GM12878 (cell line): ENCODE data around the gene LY9. TPM values are rescaled to one million over a fixed set of nuclear protein-coding genes. Genes with fewer than 3 reads are reported as not detected.

Source experiments
- ATAC-seq: fragments of 200-7000 bp; cut with Tn5 transposase; 3 replicates; pipeline ENCODE4 v1.9.1; 2020; ENCODE audit warnings: mild to moderate bottlenecking, moderate library complexity
- Bru-seq: library from RNA; stranded (reverse); fragments of 400-500 nt; gene quantifications from one replicate; lab custom pipeline; 2021; lab: Mats Ljungman, UMichigan
- BruChase-seq, 2 experiments: library from RNA; stranded (reverse); fragments of 400-500 nt; gene quantifications; one replicate each; lab custom pipeline; 2021; lab: Mats Ljungman, UMichigan
- BruUV-seq: library from RNA; stranded (reverse); fragments of 400-500 nt; replicated peaks from 2 replicates; lab custom pipeline; 2021; lab: Mats Ljungman, UMichigan
- CTCF ChIA-PET: fragments of 300-600 bp; sonication (Branson Sonifier 250); formaldehyde crosslinking; extraction: SDS; loops from one replicate; lab custom pipeline; 2021; ENCODE audit warnings: inconsistent platforms; lab: Yijun Ruan, JAX
- POLR2A ChIA-PET: fragments of 350-600 bp; formaldehyde crosslinking; extraction: SDS; loops from one replicate; lab custom pipeline; 2021; ENCODE audit warnings: inconsistent platforms; lab: Charles Lee
- RAD21 ChIA-PET: fragments of 300-600 bp; sonication (Branson Sonifier 250); formaldehyde crosslinking; loops from one replicate; lab custom pipeline; 2023; ENCODE audit warnings: antibody characterized with exemption; ENCODE audit not compliant: unreplicated experiment; lab: Charles Lee
- SMC1A ChIA-PET: fragments of 300-600 bp; sonication (Branson Sonifier 250); formaldehyde crosslinking; loops from one replicate; lab custom pipeline; 2023; ENCODE audit not compliant: unreplicated experiment, uncharacterized antibody; lab: Charles Lee
- DNase-seq: peaks from one replicate; pipeline ENCODE4 v3.0.0-alpha.2; 2011; ENCODE audit warnings: low read depth, low spot score
- FAIRE-seq: peaks from 3 replicates; lab custom pipeline; 2011; peaks lifted over from hg19 to GRCh38; lab: Jason Lieb, UNC
- H2AFZ ChIP-seq: 2 replicates; pipeline ENCODE4 v1.6.0; 2011; ENCODE audit warnings: low read depth, low read length, control low read depth; ENCODE audit not compliant: control insufficient read depth
- H3K27ac ChIP-seq: 2 replicates; pipeline ENCODE4 v1.5.1; 2011; ENCODE audit warnings: control low read depth; ENCODE audit not compliant: control insufficient read depth, insufficient read depth
- H3K27me3 ChIP-seq, 2 experiments: replicated peaks in 1 of 2; 2 replicates each; pipeline versions ENCODE4 v1.6.0 to v1.6.1; 2011; ENCODE audit warnings: low read length in 1 of 2; ENCODE audit not compliant: control insufficient read depth in 2 of 2, insufficient read depth in 2 of 2
- H3K36me3 ChIP-seq, 2 experiments: 2 replicates each; pipeline ENCODE4 v1.5.1; 2011; ENCODE audit warnings: low read length in 1 of 2; ENCODE audit not compliant: control insufficient read depth in 2 of 2, insufficient read depth in 2 of 2
- H3K4me1 ChIP-seq: 2 replicates; pipeline ENCODE4 v1.6.1; 2011; ENCODE audit warnings: mild to moderate bottlenecking, low read length, moderate library complexity, mixed read lengths; ENCODE audit not compliant: control insufficient read depth, insufficient read depth
- H3K4me2 ChIP-seq: 2 replicates; pipeline ENCODE4 v1.6.0; 2011; ENCODE audit warnings: control low read depth; ENCODE audit not compliant: control insufficient read depth, insufficient read depth
- H3K4me3 ChIP-seq: fragments of 200-600 bp; sonication (generic); 2 replicates; pipeline ENCODE4 v1.5.1; 2016
- H3K79me2 ChIP-seq: 2 replicates; pipeline ENCODE4 v1.6.0; 2011; ENCODE audit warnings: low read length; ENCODE audit not compliant: control insufficient read depth, insufficient read depth
- H3K9ac ChIP-seq: 2 replicates; pipeline ENCODE4 v1.8.0; 2011; ENCODE audit warnings: low read length, control low read depth, mixed read lengths; ENCODE audit not compliant: control insufficient read depth, insufficient read depth
- H3K9me3 ChIP-seq: replicated peaks from 3 replicates; pipeline ENCODE4 v1.5.1; 2011; ENCODE audit warnings: mild to moderate bottlenecking, low read length; ENCODE audit not compliant: control insufficient read depth, insufficient read depth
- H4K20me1 ChIP-seq: 2 replicates; pipeline ENCODE4 v1.6.0; 2011; ENCODE audit not compliant: control insufficient read depth, insufficient read depth
- CHD4 ChIP-seq: fragments of 200-600 bp; sonication (generic); IDR thresholded peaks from 2 replicates; pipeline ENCODE4 v1.6.1; 2016; ENCODE audit warnings: mild to moderate bottlenecking
- IKZF1 ChIP-seq: fragments of 450-650 bp; conservative IDR thresholded peaks from 2 replicates; pipeline ENCODE4 v1.6.1; 2017; ENCODE audit warnings: antibody characterized with exemption, mild to moderate bottlenecking
- NFIC ChIP-seq: IDR thresholded peaks from 2 replicates; pipeline ENCODE4 v1.6.1; 2012; ENCODE audit warnings: low read depth, mild to moderate bottlenecking, inconsistent platforms, low read length, moderate library complexity
- TCF12 ChIP-seq: IDR thresholded peaks from 2 replicates; pipeline ENCODE4 v1.6.1; 2011; ENCODE audit warnings: low read depth, mild to moderate bottlenecking, low read length
- ZNF384 ChIP-seq: IDR thresholded peaks from 2 replicates; pipeline ENCODE4 v1.6.1; 2012; ENCODE audit warnings: low read depth, mild to moderate bottlenecking, low read length, improper control_type of control experiment, borderline replicate concordance
- ZNF592 ChIP-seq: fragments of 450-650 bp; IDR thresholded peaks from 2 replicates; pipeline ENCODE4 v1.6.1; 2017; ENCODE audit warnings: mild to moderate bottlenecking, moderate library complexity
- WGBS: methylation state at CpG from one replicate; pipeline ENCODE4 v1.1.6; 2016; ENCODE audit warnings: low lambda C conversion rate; ENCODE audit not compliant: insufficient replicate concordance, insufficient coverage; ENCODE audit errors: missing lambda C conversion rate; 5-methylcytosine and 5-hydroxymethylcytosine counted together
- in situ Hi-C: fragments of 300-500 bp; cut with MboI; formaldehyde crosslinking; loops from 9 replicates; pipeline ENCODE4 v1.14.3; 2018; ENCODE audit warnings: mixed read lengths
- intact Hi-C: fragments of 100-400 bp; cut with micrococcal nuclease; formaldehyde crosslinking; loops from one replicate; pipeline ENCODE4 v1.14.2; 2022; ENCODE audit not compliant: unreplicated experiment
- long read RNA-seq, 2 experiments: library from polyadenylated mRNA; unstranded; transcript quantifications; one replicate each; pipeline ENCODE4 v2.0.0, GENCODE V29; 2019 to 2020
- polyA minus RNA-seq, 3 experiments: library from RNA; depleted of rRNA, polyadenylated mRNA; stranded (reverse); fragments of >200 nt; gene quantifications; 2 replicates each; pipeline ENCODE4 v1.2.3, GENCODE V29; 2011
- polyA plus RNA-seq, 11 experiments: library from polyadenylated mRNA; depleted of rRNA in 4 of 11; unstranded in 6 of 11; stranded (reverse) in 5 of 11; fragments of >200 nt; fragmentation: Nextera tagmentation in 4 of 11; fragmentation: Illumina TruSeq in 1 of 11; extraction: Ambion mirVana in 4 of 11; extraction: Trizol in 1 of 11; gene quantifications; 1 replicate in 1 of 11; 2 replicates in 10 of 11; pipeline versions ENCODE4 v1.2.1 to v1.2.3, GENCODE V29; 2011 to 2016; ENCODE audit warnings: inconsistent platforms in 2 of 11, missing spikeins in 2 of 11, low read depth in 1 of 11
- total RNA-seq, 4 experiments: library from RNA; depleted of rRNA in 3 of 4; stranded (reverse); fragments of >200 nt in 3 of 4; fragmentation: Illumina TruSeq in 1 of 4; extraction: Trizol in 1 of 4; gene quantifications; 2 replicates each; pipeline versions ENCODE4 v1.2.1 to v1.2.3, GENCODE V29; 2013 to 2021
- TF ChIP-seq, protein P1 (sequence below): IDR thresholded peaks from 2 replicates; pipeline ENCODE4 v1.6.1; 2012; ENCODE audit warnings: low read depth, low read length, improper control_type of control experiment
- TF ChIP-seq, protein P2 (sequence below): fragments of 450-650 bp; IDR thresholded peaks from 2 replicates; pipeline ENCODE4 v1.6.1; 2016; ENCODE audit warnings: mild to moderate bottlenecking, moderate library complexity, borderline replicate concordance

Gene LY9
- 51.7 and 54.8 TPM in 2 replicates for total RNA-seq (2013; cell fraction: nucleolus; rRNA removed)
- total RNA-seq (2014; rRNA removed) (10.7 and 12.5 TPM in 2 replicates), total RNA-seq (2014; rRNA removed; fragmentation: Illumina TruSeq; extraction: Trizol) (6.6 and 8.0 TPM in 2 replicates), total RNA-seq (2021) (8.9 and 11.0 TPM in 2 replicates), polyA plus RNA-seq (2011; rRNA removed) (11.7 and 13.3 TPM in 2 replicates), polyA plus RNA-seq (2014; fragmentation: Illumina TruSeq; extraction: Trizol) (9.8 and 11.7 TPM in 2 replicates), polyA plus RNA-seq (2014; fragmentation: Nextera tagmentation; extraction: Ambion mirVana) (1 to 10 TPM; 2.7 to 2.8 TPM), polyA plus RNA-seq (2014; rRNA removed) (11.4 and 11.6 TPM in 2 replicates), polyA plus RNA-seq (2016; fragmentation: Nextera tagmentation; extraction: Ambion mirVana) (1 to 10 TPM; 7.4 to 9.1 TPM), polyA minus RNA-seq (2011; rRNA and poly(A)+ RNA removed) (13.6 and 16.5 TPM in 2 replicates), Bru-seq, nascent RNA (percentile 85 among the genes with signal in this experiment), BruChase-seq, experiment 1, labeled RNA remaining after a 6-hour chase (percentile 67 among the genes with signal in this experiment), BruChase-seq, experiment 2, labeled RNA remaining after a 2-hour chase (percentile 73 among the genes with signal in this experiment)
- polyA plus RNA-seq (2011; ENCODE audit: low read depth): 15.9 TPM
- polyA plus RNA-seq (2011; cell fraction: cytosol; rRNA removed): 12.8 and 14.6 TPM in 2 replicates
- 11.6 and 16.1 TPM in 2 replicates for polyA plus RNA-seq (2011; cell fraction: nucleus; rRNA removed)
- polyA plus RNA-seq (2012): 16.7 and 24.0 TPM in 2 replicates
- polyA minus RNA-seq (2011; cell fraction: cytosol; rRNA and poly(A)+ RNA removed): 3.5 TPM in 2 replicates
- 10.8 and 12.2 TPM in 2 replicates for polyA minus RNA-seq (2011; cell fraction: nucleus; rRNA and poly(A)+ RNA removed)
- long read RNA-seq, experiment 1, transcript LY9-204 (3 exons, 1,364 nt): major isoform, 5 of 6 reads
- long read RNA-seq, experiment 1, partial matches to known transcripts: 1 of 6 reads
- long read RNA-seq, experiment 1, other reads (novel, unspliced or antisense): 0 of 6 reads
- long read RNA-seq, experiment 2, partial matches to known transcripts: 1 of 8 reads
- long read RNA-seq, experiment 2, other reads (novel, unspliced or antisense): 4 of 8 reads

GRCh38 chr1:160795951-160796383 lies at the start of gene LY9:
Gene LY9 (plus strand): TSS chr1:160796174. CDS start chr1:160796188, 14 bp downstream.
- ChIA-PET POLR2A (interaction anchor here (0.6 to 2.7 kb wide), 7 partner anchors 15 to 274 kb away, joined by 3 to 9 read pairs (median 4); partner anchors contain the start of gene ARHGAP30), RAD21 (interaction anchor here (0.7 to 6.8 kb wide), 15 partner anchors 15 to 194 kb away, joined by 3 to 53 read pairs (median 6); partner anchors contain the start of genes CD244 and ITLN2), CTCF (interaction anchor here (1.0 to 9.3 kb wide), 13 partner anchors 19 to 159 kb away, joined by 3 to 192 read pairs (median 8); partner anchors contain the start of gene ITLN2), SMC1A (interaction anchor here (1.0 to 7.1 kb wide), 20 partner anchors 10 to 159 kb away, joined by 3 to 86 read pairs (median 8); partner anchors contain the start of genes CD244, ITLN2 and SLAMF7)
- 2% methylated on average over 4 of the region's 4 CpGs for WGBS
- no peaks in the 10 kb centered on the region for H3K27me3 ChIP-seq
- peak within 1 kb of the TSS; percentile 78 for H3K27ac ChIP-seq
- intact Hi-C loops: loop anchor here (1.0 kb wide), 1 partner anchor 34 kb away; no protein-coding TSS in a partner anchor
- peak within 1 kb of the TSS; percentile 63 for H3K4me3 ChIP-seq
- peak; percentile 79 for ATAC-seq
- peaks cover 3% of the 10 kb centered on the region for H3K79me2 ChIP-seq
- peak within 1 kb of the TSS; percentile 94 for H3K4me2 ChIP-seq
- H3K9me3 ChIP-seq: no peaks in the 10 kb centered on the region
- DNase-seq: peak; percentile 97
- peak within 1 kb of the TSS; percentile 44 for H2AFZ ChIP-seq
- no peaks in the 10 kb centered on the region for H4K20me1 ChIP-seq
- no peaks in the 10 kb centered on the region for H3K36me3 ChIP-seq
- FAIRE-seq: peak; percentile 87
- BruUV-seq: no TSS peak
- in situ Hi-C loops: no loop called here
- peaks cover 42% of the 10 kb centered on the region for H3K4me1 ChIP-seq
- peak within 1 kb of the TSS; percentile 50 for H3K9ac ChIP-seq
- TF ChIP-seq IKZF1 (peak; percentile 94), ZNF592 (0 out of 2 replicates have a peak, but pooled peaks have one; percentile 59), NFIC (peak; percentile 87; the same call in 1 of the 2 replicates), TCF12 (peak; percentile 82), ZNF384 (no peak), CHD4 (no peak)
- TF ChIP-seq, protein P1, sequence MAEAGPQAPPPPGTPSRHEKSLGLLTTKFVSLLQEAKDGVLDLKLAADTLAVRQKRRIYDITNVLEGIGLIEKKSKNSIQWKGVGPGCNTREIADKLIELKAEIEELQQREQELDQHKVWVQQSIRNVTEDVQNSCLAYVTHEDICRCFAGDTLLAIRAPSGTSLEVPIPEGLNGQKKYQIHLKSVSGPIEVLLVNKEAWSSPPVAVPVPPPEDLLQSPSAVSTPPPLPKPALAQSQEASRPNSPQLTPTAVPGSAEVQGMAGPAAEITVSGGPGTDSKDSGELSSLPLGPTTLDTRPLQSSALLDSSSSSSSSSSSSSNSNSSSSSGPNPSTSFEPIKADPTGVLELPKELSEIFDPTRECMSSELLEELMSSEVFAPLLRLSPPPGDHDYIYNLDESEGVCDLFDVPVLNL: no peak
- TF ChIP-seq, protein P2, sequence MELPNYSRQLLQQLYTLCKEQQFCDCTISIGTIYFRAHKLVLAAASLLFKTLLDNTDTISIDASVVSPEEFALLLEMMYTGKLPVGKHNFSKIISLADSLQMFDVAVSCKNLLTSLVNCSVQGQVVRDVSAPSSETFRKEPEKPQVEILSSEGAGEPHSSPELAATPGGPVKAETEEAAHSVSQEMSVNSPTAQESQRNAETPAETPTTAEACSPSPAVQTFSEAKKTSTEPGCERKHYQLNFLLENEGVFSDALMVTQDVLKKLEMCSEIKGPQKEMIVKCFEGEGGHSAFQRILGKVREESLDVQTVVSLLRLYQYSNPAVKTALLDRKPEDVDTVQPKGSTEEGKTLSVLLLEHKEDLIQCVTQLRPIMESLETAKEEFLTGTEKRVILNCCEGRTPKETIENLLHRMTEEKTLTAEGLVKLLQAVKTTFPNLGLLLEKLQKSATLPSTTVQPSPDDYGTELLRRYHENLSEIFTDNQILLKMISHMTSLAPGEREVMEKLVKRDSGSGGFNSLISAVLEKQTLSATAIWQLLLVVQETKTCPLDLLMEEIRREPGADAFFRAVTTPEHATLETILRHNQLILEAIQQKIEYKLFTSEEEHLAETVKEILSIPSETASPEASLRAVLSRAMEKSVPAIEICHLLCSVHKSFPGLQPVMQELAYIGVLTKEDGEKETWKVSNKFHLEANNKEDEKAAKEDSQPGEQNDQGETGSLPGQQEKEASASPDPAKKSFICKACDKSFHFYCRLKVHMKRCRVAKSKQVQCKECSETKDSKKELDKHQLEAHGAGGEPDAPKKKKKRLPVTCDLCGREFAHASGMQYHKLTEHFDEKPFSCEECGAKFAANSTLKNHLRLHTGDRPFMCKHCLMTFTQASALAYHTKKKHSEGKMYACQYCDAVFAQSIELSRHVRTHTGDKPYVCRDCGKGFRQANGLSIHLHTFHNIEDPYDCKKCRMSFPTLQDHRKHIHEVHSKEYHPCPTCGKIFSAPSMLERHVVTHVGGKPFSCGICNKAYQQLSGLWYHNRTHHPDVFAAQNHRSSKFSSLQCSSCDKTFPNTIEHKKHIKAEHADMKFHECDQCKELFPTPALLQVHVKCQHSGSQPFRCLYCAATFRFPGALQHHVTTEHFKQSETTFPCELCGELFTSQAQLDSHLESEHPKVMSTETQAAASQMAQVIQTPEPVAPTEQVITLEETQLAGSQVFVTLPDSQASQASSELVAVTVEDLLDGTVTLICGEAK: no peak
